GM19351 (cell line): ENCODE measurements around the gene CD83.

Experiments
- ATAC-seq: cut with Tn5 transposase; IDR thresholded peaks from one replicate; pipeline ENCODE4 v1.9.1; 2021; ENCODE audit warnings: mild to moderate bottlenecking, moderate library complexity; ENCODE audit not compliant: unreplicated experiment

The CD83 gene

DNA sequence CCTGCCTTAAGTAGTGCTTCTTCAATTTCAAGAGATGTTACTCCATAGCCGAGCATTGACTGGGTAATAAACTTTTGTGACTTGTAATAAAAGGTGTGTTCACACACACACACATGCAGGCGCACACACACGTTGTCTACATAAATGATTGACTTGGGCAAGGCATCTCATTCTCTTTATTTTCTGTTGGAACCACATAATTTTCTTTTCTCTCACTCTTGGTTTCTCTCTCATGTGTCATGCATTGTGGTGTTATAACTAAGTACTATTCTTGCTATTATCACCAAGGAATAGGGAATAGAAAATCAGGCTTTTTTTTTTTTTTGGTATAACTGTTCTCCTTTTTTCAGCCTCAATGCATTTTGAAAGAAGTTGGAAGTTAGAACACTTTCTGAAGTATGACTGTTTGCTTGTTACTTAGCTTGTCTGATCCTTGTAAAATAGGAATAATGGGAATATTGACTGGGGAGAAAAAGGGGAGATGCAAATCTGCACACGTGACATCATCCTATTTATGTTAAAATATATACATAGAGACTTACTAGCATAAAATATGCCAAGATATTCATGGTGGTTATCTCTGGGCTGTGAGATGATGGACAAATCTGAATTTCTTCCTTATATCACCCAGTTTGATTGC is 26.1 kb upstream of the CD83 start:
- ATAC-seq = no peak

DNA sequence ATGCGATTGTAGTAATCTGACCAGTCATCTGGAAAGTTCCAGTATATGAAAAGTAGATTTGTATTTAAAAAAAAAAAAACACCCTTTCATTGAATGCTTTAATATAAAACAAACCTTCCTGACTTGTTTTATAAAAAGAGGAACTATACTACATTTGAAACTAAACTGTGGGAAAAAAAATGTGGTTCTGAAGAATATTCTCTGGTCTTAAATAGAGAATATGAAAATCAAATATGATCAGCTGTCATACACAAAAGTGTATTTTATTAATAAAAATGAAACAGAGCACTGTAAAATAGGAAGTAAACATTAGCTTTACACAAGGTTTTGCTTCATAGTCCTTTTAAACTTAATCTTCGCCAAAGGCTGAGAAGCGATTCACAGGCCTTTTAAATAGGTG is 25.3 kb upstream of the CD83 start:
- no peak for ATAC-seq

DNA sequence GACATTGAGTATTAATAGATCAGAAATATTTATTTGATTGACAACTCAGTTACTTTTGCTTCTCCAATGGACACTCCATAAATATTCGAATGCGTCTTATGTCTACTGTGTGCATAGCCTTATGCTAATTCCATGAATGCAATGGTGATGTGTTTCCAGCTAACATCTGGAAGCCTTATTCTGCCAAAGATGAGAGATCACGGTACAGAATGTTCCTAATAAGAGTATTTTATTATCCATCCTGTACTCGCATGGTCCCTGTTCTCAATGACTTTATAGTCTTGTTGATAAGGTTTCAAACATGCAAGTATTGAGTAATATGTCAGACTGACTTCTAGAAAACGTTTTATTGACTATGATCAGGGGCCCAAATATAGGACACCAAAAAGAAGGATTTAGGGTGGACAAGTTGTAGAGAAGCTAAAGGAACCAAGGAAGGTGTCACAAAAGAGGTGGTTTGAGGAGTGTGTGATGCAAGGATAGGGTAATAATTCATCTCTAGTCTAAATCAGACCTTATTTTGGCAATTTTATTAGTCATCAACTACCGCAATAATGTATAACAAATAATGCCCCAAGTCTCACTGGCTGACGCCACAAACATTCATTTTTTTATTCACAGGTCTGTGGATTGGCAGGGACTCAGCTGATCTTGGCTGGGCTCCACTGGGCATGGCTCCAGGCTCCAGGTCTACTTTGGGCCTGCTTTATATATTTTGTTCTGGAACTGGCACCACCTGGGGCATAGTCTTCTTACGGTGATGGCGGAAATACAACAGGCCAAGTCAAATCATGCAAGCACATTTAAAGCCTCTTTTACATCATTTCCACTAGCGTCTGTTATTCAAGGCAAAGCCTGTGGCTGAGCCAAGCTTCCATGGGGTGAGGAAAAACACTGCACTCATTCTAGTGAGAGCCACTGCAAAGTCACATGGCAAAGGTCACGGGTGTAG is 24.5 kb upstream of the CD83 start:
- no peak for ATAC-seq

DNA sequence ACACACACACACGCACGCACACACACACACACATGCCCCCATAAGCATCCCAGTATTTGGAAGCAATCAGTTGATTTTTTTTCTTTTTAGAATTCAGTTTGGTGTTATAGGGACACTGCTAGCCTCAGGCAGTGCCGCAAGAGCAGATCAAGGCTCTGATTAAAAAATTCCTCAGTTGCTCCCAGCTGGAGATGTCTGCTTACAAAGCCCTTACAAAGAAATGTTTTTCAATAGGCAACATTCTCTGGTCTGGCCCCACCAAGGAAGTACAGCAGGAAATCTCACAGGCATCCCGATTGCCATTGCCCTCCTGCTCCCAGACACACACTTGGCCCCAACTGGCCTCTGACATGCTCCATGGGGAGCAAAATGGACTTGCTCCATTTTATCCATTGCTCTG is 22.9 kb upstream of the CD83 start:
- ATAC-seq = no peak

DNA sequence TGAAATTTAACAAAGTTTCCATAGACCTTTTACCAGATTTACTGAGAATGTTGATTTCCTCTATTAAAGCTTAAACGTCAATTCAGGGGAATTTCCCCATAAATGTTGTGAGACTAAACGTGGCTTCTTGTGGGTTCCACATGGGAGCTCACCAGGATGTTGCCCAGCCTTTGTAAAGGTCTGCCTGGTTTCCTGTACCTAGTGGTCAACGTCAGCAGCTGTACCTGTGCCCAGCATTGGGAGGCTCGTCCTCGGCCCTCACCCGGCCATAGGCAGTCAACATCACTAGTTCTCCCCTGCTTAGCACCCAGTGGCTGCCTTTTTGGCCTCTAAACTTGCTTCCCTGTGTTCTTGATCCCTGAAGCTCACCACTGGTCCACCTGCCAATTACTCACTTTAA is 22.1 kb upstream of the CD83 start:
- peak; percentile 52 for ATAC-seq

DNA sequence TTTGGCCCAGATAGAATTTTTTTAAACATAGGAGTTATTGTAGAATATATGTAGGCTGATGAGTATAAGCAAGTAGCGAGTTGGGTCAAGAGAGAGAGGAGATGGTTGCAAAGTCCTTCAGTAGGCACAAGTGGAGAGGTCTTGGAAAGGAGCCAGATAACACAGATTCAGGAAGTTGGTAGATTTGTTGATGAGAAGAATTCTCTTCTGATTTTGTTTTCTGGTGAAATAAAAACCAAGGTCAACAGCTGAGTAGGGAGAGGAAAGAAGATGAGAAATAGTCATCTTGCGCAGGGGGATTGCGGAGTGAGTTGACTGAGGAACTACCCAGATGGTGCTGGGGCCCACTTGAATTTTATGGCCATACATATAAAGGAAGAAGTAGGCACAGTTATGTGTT is 17.4 kb upstream of the CD83 start:
- no peak for ATAC-seq

DNA sequence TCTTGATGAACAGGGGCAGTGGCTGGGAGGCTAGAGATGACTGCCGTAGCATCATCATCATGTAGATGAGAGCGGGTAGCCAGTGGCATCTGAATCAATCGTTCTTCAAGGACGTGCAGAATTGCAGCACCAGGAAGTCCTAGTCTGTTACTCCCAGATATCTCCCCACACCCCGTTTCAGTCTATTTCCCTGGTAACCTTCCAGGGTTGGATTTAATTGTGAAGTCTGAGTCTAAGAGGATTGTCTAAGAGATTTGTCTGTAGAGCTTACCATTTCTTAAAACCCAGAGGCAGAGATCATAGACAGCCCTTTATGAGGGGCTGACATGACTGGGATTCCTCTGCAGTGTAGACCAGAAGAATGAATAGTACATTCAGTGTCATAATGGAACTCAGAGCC is 16.6 kb upstream of the CD83 start:
- no peak for ATAC-seq

DNA sequence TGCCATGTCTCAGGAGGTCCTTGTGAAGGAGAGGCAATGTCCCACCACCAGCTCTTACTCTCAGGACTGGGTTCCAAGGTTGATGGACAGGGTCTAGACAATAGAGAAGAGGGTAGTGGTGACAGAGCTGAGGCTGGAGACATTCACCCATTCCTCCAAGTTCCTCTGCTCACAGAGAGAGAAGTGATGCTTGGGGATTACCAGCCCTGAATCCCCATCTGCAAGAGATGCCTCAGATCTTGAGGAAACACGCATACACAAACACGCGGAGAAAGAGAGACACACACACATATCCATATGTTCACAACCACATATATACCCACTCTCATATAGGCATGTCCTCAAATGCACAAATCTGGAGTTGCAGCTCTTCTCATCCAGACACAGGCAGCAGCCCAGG is 15.2 kb upstream of the CD83 start:
- no peak for ATAC-seq

DNA sequence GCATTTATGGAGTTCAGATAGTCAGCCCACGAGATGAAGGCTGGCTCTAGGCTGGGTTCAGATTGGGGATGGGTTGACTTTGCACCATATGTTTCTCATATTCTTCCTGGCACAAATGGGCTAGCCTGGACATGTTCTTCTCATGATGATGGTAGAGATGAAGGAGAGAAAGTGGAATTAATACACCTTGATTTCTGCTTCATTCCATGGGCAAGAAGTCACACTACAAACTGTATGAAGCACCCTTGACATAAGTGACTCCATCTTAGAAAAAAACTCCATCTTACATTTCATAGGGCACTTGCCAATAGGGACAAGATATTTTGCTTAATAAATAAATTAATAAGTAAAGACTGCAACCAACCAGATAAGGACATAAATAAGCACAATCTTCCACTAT is 12.0 kb upstream of the CD83 start:
- no peak for ATAC-seq

DNA sequence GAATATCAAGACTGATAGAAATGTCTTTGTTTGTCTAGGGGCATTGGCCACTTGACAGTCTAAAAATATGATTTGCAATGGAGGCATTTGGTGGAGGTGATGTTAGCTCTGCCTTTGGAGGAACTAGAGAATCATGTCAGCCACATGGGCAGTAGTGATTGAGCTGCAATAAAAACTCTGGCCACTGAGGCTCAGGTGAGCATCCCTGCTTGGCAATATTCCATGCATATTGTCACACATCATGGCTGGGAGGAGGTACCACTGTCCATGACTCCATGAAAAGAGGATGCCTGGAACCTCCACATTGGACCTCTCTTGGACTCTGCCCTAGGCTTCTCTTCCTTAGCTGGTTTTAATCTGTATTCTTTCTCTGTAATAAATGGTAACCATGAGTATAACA is 10.6 kb upstream of the CD83 start:
- ATAC-seq = no peak

DNA sequence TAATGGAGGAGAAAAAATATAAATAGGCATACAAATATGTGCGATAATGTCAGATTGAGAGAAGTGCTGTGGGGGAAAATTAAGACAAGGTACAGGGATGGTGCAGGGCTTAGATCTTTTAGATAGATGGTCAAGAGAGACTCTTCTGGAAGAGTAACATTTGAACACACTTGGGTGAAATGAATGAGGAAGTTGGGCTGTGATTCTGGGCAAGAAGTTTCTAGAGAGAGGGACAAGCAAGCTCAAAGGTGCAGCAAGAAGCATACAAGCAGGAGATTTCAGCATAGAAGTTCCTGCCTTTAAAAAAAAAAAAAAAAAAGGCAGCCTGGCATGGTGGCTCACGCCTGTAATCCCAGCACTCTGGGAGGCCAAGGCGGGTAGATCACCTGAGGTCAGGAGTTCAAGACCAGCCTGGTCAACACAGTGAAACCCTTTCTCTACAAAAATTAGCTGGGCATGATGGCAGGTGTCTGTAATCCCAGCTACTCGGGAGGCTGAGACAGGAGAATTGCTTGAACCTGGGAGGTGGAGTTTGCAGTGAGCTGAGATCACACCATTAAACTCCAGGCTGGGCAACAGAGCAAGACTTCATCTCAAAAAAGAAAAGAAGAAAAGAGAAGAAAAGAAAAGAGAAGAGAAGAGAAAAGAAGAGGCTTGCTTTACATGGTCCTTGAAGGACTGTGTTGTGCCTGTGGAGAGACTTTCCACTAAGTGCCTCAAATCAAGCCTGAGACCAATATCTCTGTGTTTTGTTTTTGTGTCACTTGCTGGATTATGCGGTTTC is 9.7 kb upstream of the CD83 start:
- no peak for ATAC-seq

DNA sequence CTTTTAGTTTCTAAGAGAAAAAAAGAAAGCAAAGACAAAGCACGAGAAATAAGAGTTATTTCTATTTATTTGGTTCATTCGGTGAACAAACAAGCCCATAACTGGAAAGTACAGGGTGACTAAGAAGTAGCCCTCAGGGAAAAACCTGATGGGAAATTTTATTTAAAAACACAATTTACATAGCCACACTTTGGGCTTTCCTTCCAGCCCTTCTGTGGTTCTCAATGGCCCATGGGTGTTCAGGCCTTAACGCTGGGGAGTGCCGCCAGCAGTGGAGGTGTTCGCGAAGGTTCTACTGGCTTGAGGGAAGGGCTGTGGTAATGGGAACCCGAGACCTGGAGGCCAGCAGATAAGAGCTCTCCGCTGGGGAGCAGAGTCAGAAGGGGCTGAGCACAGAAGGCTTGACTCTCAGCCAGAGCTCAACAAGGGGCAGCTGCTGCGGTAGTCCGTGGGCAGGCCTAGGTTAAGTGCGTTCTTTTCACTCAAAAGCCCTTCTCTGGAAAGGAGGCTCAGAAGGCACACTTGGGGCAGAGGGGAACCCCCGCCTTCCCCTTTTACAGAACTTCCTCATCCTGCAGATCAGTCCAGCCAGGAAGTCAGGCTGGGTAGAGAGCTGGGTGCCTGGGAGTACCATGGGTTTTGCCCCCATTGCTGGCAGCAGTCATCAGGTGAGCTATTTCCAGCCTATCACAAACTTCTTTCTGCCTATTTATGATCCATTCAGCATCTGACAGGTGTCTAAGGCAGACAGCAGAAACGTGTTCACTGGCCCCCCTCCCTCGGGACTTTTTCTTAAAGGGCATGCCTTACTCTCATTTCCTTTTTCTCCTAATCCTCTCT is 8.8 kb upstream of the CD83 start:
- peak; percentile 60 for ATAC-seq

DNA sequence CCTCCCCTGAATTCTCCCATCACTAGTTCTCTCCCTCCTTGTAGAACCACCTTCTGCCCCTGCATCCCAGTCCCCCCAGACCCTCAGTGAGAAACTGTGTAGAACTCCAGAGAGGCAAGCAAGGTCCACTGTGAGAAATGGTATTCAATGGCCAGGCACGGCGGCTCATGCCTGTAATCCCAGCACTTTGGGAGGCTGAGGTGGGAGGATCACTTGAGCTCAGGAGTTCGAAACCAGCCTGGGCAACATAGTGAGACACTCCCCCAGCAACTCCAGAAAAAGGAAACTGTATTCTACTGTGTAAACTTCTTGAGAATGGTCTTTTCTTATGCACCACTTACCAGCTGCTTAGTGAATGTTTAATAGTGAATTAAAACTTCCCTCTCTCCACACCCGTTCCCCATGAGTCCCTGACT is 8.2 kb upstream of the CD83 start:
- no peak for ATAC-seq

DNA sequence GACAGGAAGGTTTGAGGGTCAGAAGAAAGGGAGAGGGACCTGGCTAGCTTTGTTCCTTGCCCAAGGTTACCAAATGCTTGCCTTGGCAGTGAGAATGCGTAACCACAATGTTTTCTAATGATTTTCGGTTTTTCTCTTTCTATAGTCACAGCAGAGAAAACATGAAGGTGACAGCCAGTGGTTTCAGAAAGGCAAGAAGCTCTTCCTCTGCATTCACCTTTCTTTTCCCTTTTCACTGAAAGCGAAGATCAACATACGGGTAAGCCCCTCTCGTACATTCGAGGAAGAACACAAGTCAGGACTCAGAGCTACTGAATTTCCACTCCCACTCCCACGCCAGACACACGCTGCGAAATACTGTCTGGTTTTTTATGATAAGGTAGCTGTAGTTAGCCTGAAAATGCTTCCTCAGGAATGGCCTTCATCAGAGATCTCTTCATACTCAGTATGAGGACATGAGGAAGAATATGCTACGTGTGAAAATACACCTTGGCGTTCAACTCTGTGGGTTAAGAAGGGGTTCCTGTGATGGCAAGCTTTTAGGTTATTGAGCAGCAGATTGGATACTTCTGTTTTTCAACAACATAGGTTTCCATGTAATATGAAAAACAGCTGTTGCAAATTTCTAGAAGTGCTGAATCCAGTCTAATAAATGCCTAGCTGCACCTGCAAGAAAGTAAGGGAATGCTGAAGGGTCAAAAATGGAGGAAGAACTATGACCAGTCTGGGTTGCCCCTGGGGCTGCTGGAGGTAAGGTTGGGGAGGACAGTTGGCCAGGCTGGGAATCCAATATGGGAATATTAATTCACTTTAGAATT is 7.4 kb upstream of the CD83 start:
- ATAC-seq = peak; percentile 43

DNA sequence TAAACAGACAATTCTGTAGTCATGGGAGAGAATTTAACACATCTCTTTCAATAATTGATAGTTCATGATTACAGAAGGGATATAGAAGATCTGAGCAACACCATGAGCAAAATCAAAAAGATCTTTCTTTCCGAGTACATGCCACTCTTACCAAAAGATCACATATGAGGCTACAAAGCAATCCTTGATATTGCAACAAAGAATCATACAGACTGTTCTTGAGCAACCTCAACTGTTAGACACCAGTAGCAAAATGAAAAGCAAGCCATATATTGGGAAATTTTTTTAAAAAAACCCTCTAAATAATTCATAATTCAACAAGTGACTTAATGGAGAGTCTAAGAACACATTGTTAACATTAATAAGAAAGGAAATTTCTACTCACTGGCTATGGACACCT is 3.6 kb upstream of the CD83 start:
- no peak for ATAC-seq

DNA sequence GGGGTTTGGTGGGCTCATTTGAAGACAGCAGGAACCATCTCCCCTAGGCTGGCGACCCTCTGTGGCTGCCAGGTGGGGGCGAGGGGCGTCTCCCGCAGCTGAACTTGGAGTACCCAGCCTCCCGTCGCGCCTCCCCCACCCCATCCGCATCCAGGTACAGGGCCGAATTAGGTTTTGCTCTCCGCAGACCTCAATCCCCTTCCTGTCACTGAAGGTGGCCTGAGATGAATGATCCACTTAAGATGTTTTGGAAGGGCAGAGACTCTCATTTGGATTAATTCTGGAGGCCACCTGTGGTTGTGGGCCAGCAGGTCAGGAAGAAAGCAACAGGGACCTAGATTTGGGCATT is 493 bp downstream of the CD83 start:
- no peak for ATAC-seq

DNA sequence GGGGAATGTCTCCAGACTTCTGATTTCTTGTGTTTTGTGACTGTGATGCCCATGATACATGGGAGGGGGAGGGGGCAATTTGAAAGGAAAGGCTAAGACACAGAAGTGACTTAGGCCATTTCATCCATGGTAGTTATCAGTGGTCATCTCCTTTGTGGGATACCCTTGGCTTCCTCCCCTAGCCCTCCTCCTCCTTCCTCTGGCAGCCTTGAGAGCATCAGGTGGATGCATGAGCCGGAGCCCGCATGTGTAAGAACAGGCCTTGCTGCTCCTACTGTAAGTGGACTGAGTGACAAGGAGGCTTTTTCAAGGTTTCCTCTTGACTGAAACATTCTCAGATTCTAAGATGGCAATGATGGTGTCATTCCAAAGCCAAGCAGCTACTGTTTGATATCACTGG is 874 bp downstream of the CD83 start:
- no peak for ATAC-seq

DNA sequence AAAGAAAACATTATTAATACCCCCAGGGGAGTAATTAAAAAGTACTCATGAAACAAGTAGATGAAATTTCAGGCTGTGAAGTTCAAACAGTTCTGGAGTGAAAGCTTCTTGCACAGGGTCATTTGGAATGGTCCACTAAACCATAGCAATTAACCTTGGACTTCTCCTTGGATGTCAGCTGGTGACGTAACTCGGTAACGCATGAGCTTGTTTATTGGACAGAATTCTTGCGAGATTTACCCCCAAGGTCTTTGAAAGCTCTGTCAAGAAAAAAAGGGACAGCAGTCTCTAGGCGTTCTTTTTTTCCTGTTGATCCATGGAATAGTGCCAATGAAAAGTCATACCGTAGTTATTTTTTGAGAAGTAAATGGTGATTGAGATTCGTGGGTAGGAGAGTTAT is 2.2 kb downstream of the CD83 start:
- no peak for ATAC-seq

DNA sequence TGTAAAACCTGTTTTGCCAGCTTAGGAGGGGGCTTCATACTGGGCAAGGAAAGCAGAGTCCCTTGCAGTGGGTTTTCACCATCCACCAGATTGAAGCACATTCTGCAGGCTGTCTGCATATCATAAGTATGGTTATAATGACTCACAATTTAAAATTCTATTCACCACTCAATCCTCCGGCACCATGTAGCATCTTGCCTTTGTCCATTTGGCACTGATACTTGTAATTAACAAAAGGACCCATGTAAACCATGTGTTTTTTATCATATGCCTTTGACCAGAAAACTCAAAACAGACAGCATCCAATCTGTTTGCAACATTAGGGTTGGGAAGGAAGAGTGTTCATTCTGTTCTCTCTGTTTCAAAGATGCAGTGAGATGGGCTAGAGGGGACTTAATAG is 3.0 kb downstream of the CD83 start:
- no peak for ATAC-seq

DNA sequence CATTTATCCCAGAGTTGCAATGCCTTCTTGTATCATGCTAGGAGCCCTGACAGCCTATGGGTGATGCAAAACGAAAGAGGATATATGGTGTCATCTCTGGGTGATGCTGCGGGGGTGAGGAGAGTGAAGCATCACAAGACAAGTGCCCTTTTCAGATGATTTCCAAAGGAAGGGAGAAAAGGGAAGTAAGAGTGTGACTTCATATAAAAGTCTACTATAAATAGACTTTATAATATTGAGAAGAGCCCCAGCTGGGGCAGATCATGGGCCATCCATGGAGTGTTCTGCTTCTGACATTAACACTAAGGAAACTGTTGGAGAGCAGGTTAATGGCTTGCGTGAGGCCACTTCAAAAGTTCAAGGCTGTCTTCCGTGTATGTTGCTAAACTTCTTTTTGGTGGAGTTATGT is 4.4 kb downstream of the CD83 start:
- peak; percentile 73 for ATAC-seq
